Left renal cortex interstitium (tissue), 4 donors: Measurements from ENCODE around the gene IRF5. TPM values are rescaled to one million over a fixed set of nuclear protein-coding genes. Genes with fewer than 3 reads are reported as not detected.

ENCODE experiments used
- polyA plus RNA-seq, 4 donors: library from polyadenylated mRNA; unstranded; fragments of 120-200 nt; gene quantifications; one replicate each; pipeline ENCODE4 v1.2.1, GENCODE V29; 2013; ENCODE audit not compliant: insufficient read length in 4 of 4

IRF5 gene
- polyA plus RNA-seq, 4 donors, result 8.9 to 14.1 (median 10.8) TPM

Other genes starting within 250 kb of the IRF5 start
- 100 to 1,000 TPM; 166 to 219 (median 188) TPM for gene CALU, start 198.6 kb upstream of the IRF5 start, polyA plus RNA-seq
- gene OPN1SW, start 162.1 kb upstream of the IRF5 start, polyA plus RNA-seq, result 1 to 10 TPM; 1.2 to 1.9 (median 1.4) TPM
- 10 to 100 TPM; 12.0 to 31.0 (median 21.3) TPM for gene CCDC136, start 146.0 kb upstream of the IRF5 start, polyA plus RNA-seq
- 10 to 100 TPM; 12.1 to 18.6 (median 17.6) TPM for gene FLNC, start 107.5 kb upstream of the IRF5 start, polyA plus RNA-seq
- gene ATP6V1F, start 75.1 kb upstream of the IRF5 start, polyA plus RNA-seq, result 100 to 1,000 TPM; 228 to 254 (median 236) TPM
- gene KCP, start 27.2 kb upstream of the IRF5 start, polyA plus RNA-seq, result 10 to 100 TPM; 12.1 to 41.9 (median 23.8) TPM
- gene TNPO3, start 117.2 kb downstream of the IRF5 start, polyA plus RNA-seq, result 10 to 100 TPM; 35.8 to 49.0 (median 43.9) TPM
- gene TSPAN33, start 206.8 kb downstream of the IRF5 start, polyA plus RNA-seq, result 10 to 100 TPM; 62.4 to 74.3 (median 66.0) TPM